K562 (cell line): ENCODE results near the gene PLPPR2. TPM values are rescaled to one million over a fixed set of nuclear protein-coding genes. Genes with fewer than 3 reads are reported as not detected.

Experiments used
- ATAC-seq: fragments of 200-7000 bp; cut with Tn5 transposase; 3 replicates; pipeline ENCODE4 v1.9.1; 2020; ENCODE audit warnings: moderate library complexity
- BruUV-seq: library from RNA; stranded (reverse); fragments of 400-500 nt; replicated peaks from 2 replicates; lab custom pipeline; 2021; lab: Mats Ljungman, UMichigan
- CTCF ChIA-PET: fragments of 300-600 bp; formaldehyde crosslinking; extraction: SDS; loops from one replicate; lab custom pipeline; 2021; ENCODE audit warnings: low intra/inter-chr PET ratio; lab: Yijun Ruan, JAX
- POLR2A ChIA-PET: fragments of 300-600, 350-650 bp; sonication (Branson Sonifier 250); formaldehyde crosslinking; extraction: SDS; loops from one replicate; lab custom pipeline; 2021; ENCODE audit warnings: antibody characterized with exemption, inconsistent platforms; lab: Yijun Ruan, JAX
- DNase-seq, 4 experiments: peaks; one replicate each; pipeline versions ENCODE4 v3.0.0 to v3.0.0-alpha.2; 2011 to 2018; ENCODE audit warnings: low spot score in 3 of 4, mixed read lengths in 3 of 4; ENCODE audit errors: extremely low read depth in 1 of 4
- FAIRE-seq: peaks from 2 replicates; lab custom pipeline; 2011; peaks lifted over from hg19 to GRCh38; lab: Jason Lieb, UNC
- H2AFZ ChIP-seq: 2 replicates; pipeline ENCODE4 v1.6.0; 2011; ENCODE audit warnings: low read depth, low read length, control low read depth, inconsistent platforms
- H3K27ac ChIP-seq: fragments of 200-600 bp; 3 replicates; pipeline ENCODE4 v1.8.0; 2011; ENCODE audit warnings: low read depth, mild to moderate bottlenecking, control low read depth, inconsistent platforms, low read length, moderate library complexity, mixed read lengths; ENCODE audit errors: extremely low read depth
- H3K27me3 ChIP-seq, 2 experiments: fragments of 300-600 bp in 1 of 2; 2 replicates in 1 of 2; 3 replicates in 1 of 2; pipeline versions ENCODE4 v1.6.0 to v1.8.0; 2011; ENCODE audit warnings: inconsistent platforms in 2 of 2, low read length in 2 of 2, mild to moderate bottlenecking in 1 of 2, mixed read lengths in 1 of 2, moderate library complexity in 1 of 2; ENCODE audit not compliant: control insufficient read depth in 2 of 2, insufficient read depth in 2 of 2
- H3K36me3 ChIP-seq: fragments of 300-600 bp; 3 replicates; pipeline ENCODE4 v1.8.0; 2011; ENCODE audit warnings: mild to moderate bottlenecking, low read length, inconsistent platforms; ENCODE audit not compliant: control insufficient read depth, insufficient read depth
- H3K4me1 ChIP-seq, 2 experiments: fragments of 200-600 bp in 1 of 2; replicated peaks in 1 of 2; 2 replicates in 1 of 2; 3 replicates in 1 of 2; pipeline versions ENCODE4 v1.5.1 to v1.8.0; 2011; ENCODE audit warnings: inconsistent platforms in 2 of 2, low read length in 2 of 2, mild to moderate bottlenecking in 1 of 2, mixed read lengths in 1 of 2, moderate library complexity in 1 of 2; ENCODE audit not compliant: control insufficient read depth in 2 of 2, insufficient read depth in 2 of 2
- H3K4me2 ChIP-seq: 2 replicates; pipeline ENCODE4 v1.6.1; 2011; ENCODE audit warnings: low read length, control low read depth, inconsistent platforms, mixed read lengths; ENCODE audit not compliant: insufficient read depth
- H3K4me3 ChIP-seq: fragments of 200-600 bp; sonication (generic), shearing (Covaris generic); 2 replicates; pipeline ENCODE4 v1.5.1; 2016; ENCODE audit warnings: control low read depth, inconsistent platforms
- H3K79me2 ChIP-seq: fragments of 200-600 bp; 3 replicates; pipeline ENCODE4 v1.8.0; 2011; ENCODE audit warnings: low read length, inconsistent platforms; ENCODE audit not compliant: control insufficient read depth, insufficient read depth
- H3K9ac ChIP-seq, 2 experiments: 2 replicates each; pipeline versions ENCODE4 v1.6.0 to v1.6.1; 2011; ENCODE audit warnings: low read depth in 2 of 2, low read length in 2 of 2, control low read depth in 1 of 2, inconsistent platforms in 1 of 2, mild to moderate bottlenecking in 1 of 2, mixed read lengths in 1 of 2; ENCODE audit not compliant: insufficient read depth in 1 of 2
- H3K9me1 ChIP-seq: one replicate; pipeline ENCODE4 v1.6.0; 2011; ENCODE audit warnings: inconsistent platforms, mild to moderate bottlenecking, low read length, moderate library complexity; ENCODE audit not compliant: control insufficient read depth, insufficient read depth
- H3K9me3 ChIP-seq: replicated peaks from 2 replicates; pipeline ENCODE4 v1.5.1; 2011; ENCODE audit warnings: low read depth, low read length, inconsistent platforms; ENCODE audit not compliant: control insufficient read depth, insufficient read depth
- H4K20me1 ChIP-seq: replicated peaks from 2 replicates; pipeline ENCODE4 v1.6.1; 2011; ENCODE audit warnings: low read length, inconsistent platforms, mixed read lengths; ENCODE audit not compliant: control insufficient read depth, insufficient read depth
- BDP1 ChIP-seq: IDR thresholded peaks from 3 replicates; pipeline ENCODE4 v1.6.1; 2011; ENCODE audit not compliant: insufficient read length, insufficient read depth
- FOXP4 ChIP-seq: sonication (generic); formaldehyde crosslinking; IDR thresholded peaks from 2 replicates; pipeline ENCODE4 v1.8.0; 2022; ENCODE audit warnings: mild to moderate bottlenecking, missing genetic modification reagents, borderline replicate concordance
- HDAC8 ChIP-seq: fragments of 450-650 bp; IDR thresholded peaks from 2 replicates; pipeline ENCODE4 v1.6.1; 2016; ENCODE audit warnings: mild to moderate bottlenecking, missing genetic modification characterization, moderate library complexity, missing compliant biosample characterization
- MAZ ChIP-seq, 2 experiments: fragments of 450-650 bp in 1 of 2; sonication (generic) in 1 of 2; formaldehyde crosslinking; IDR thresholded peaks in 1 of 2; conservative IDR thresholded peaks in 1 of 2; 2 replicates each; pipeline versions ENCODE4 v1.4.0 to v1.5.0; 2020; ENCODE audit warnings: mild to moderate bottlenecking in 1 of 2, missing genetic modification reagents in 1 of 2
- NFIC ChIP-seq: fragments of 450-650 bp; IDR thresholded peaks from 2 replicates; pipeline ENCODE4 v1.6.1; 2017; ENCODE audit warnings: mild to moderate bottlenecking, inconsistent platforms
- NR4A1 ChIP-seq, 2 experiments: fragments of 250-450 bp in 1 of 2; fragments of 450-650 bp in 1 of 2; sonication (Bioruptor Pico) in 1 of 2; IDR thresholded peaks; 2 replicates each; pipeline versions ENCODE4 v1.4.0 to v1.6.1; 2016 to 2020; ENCODE audit warnings: mild to moderate bottlenecking in 2 of 2, missing compliant biosample characterization in 1 of 2, missing genetic modification characterization in 1 of 2, moderate library complexity in 1 of 2
- OTX1 ChIP-seq: fragments of 450-650 bp; formaldehyde crosslinking; IDR thresholded peaks from 2 replicates; pipeline ENCODE4 v1.4.0; 2022; ENCODE audit warnings: mild to moderate bottlenecking
- RAD21 ChIP-seq, 2 experiments: fragments of 250-450 bp in 1 of 2; fragments of 450-650 bp in 1 of 2; sonication (Bioruptor Pico) in 1 of 2; formaldehyde crosslinking in 1 of 2; IDR thresholded peaks in 1 of 2; conservative IDR thresholded peaks in 1 of 2; 2 replicates each; pipeline versions ENCODE4 v1.4.0 to v1.8.0; 2020 to 2022; ENCODE audit warnings: mild to moderate bottlenecking in 2 of 2, moderate library complexity in 1 of 2
- SMAD4 ChIP-seq: fragments of 250-450 bp; sonication (Bioruptor Pico); conservative IDR thresholded peaks from 2 replicates; pipeline ENCODE4 v1.8.0; 2021; ENCODE audit warnings: inconsistent platforms, mild to moderate bottlenecking, moderate library complexity
- UBTF ChIP-seq, 2 experiments: IDR thresholded peaks; 2 replicates each; pipeline ENCODE4 v1.6.1; 2012; ENCODE audit warnings: improper control_type of control experiment in 2 of 2, low read depth in 2 of 2, low read length in 2 of 2, borderline replicate concordance in 1 of 2
- ZBTB7A ChIP-seq: IDR thresholded peaks from 2 replicates; pipeline ENCODE4 v1.6.1; 2011; ENCODE audit warnings: low read depth, mild to moderate bottlenecking, low read length, moderate library complexity, borderline replicate concordance; ENCODE audit not compliant: control insufficient read depth
- whole genome bisulfite sequencing: fragments of 100-300 bp; shearing (Covaris generic); methylation state at CpG from one replicate; pipeline ENCODE4 v1.1.6; 2016; ENCODE audit warnings: low coverage, mixed read lengths; ENCODE audit not compliant: insufficient coverage; ENCODE audit errors: missing lambda C conversion rate; 5-methylcytosine and 5-hydroxymethylcytosine counted together
- in situ Hi-C: fragments of 300-500 bp; cut with MboI; formaldehyde crosslinking; loops from 4 replicates; pipeline ENCODE4 v1.15.0; 2018; ENCODE audit warnings: inconsistent platforms, mixed read lengths
- intact Hi-C: fragments of 100-400 bp; cut with micrococcal nuclease; formaldehyde crosslinking; loops from 2 replicates; pipeline ENCODE4 v1.14.2; 2022
- polyA plus RNA-seq, 8 experiments: library from polyadenylated mRNA; depleted of rRNA in 4 of 8; stranded (reverse) in 5 of 8; unstranded in 3 of 8; fragments of >200 nt; fragmentation: Nextera tagmentation in 2 of 8; fragmentation: Illumina TruSeq in 1 of 8; extraction: Ambion mirVana in 2 of 8; extraction: Trizol in 1 of 8; gene quantifications; 2 replicates each; pipeline versions ENCODE4 v1.2.1 to v1.2.3, GENCODE V29; 2011 to 2014; ENCODE audit warnings: inconsistent platforms in 1 of 8, missing spikeins in 1 of 8
- total RNA-seq, 7 experiments: library from RNA; depleted of rRNA in 6 of 7; stranded (reverse); fragments of >200 nt in 6 of 7; fragmentation: Illumina TruSeq in 2 of 7; extraction: Trizol in 2 of 7; gene quantifications; 2 replicates each; pipeline versions ENCODE4 v1.2.1 to v1.2.3, GENCODE V29; 2011 to 2021; ENCODE audit warnings: low replicate concordance in 1 of 7

The PLPPR2 gene
- total and polyA plus RNA-seq, 9 of the 15 experiments (the other 6 are each of a cell fraction or from before 2014, with no cell fraction given) = 0.49 to 15.9 (median 3.4) TPM

- TF ChIP-seq OTX1 (CRISPR knock-in tag) (peak; percentile 87; the same call in 1 of the 2 replicates), BDP1 (no peak)
Measured at GRCh38 chr19:11374433-11375142, 19.4 kb downstream of the PLPPR2 start, which contains the start of gene SWSAP1 (continued).

DNA sequence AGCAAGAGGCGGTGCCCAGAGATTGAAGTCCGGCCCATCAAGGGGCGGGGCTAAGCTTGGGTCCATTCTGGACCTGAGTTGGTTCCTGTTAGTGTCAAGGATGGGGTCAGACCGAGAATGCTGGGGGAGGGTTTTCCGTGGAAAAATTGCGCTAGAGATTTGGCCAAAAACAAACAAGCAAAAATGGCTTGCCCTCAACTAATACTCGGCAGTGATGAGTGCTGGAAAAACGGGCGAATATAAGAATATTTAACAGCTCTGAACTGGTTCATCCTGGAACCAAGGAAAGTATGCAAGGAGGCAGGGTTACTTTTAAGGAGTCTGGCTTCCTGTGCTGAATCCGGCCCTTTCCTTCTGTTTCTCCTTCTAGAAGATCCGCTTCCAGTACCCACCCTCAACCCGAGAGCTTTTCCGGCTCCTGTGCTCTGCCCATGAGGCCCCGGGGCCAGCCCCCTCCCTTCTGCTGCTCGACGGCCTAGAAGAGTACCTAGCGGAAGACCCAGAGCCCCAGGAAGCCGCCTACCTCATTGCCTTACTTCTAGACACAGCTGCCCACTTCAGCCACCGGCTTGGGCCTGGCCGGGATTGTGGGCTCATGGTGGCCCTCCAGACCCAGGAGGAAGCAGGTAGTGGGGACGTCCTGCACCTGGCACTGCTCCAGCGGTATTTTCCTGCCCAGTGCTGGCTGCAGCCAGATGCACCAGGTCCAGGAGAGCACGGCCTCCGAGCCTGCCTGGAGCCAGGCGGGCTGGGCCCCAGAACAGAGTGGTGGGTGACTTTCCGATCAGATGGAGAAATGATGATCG lies 20.1 kb downstream of the PLPPR2 start:
- peak; percentile 10; the same call in 2 of the 3 replicates for ATAC-seq
- CTCF ChIA-PET = no interaction called here
- TF ChIP-seq FOXP4 (0 out of 2 replicates have a peak, but pooled peaks have one; percentile 12), NR4A1 (CRISPR knock-in tag; IDR thresholded peaks at IDR 0.05) (no peak), NR4A1 (tag; IDR thresholded peaks at IDR 0.05) (0 out of 2 replicates have a peak, but pooled peaks have one; percentile 40), RAD21 (CRISPR knock-in tag; conservative IDR thresholded peaks at IDR 0.05 in 1 of 2, IDR thresholded peaks at IDR 0.05 in 1 of 2) (peak in 1 of 2 experiments; percentile 11; a peak in 2 of 4 replicates), HDAC8 (tag) (no peak), NFIC (peak; percentile 77), ZBTB7A (peak; percentile 43; the same call in 1 of the 2 replicates), UBTF (IDR thresholded peaks at IDR 0.05; ENCODE audit: borderline replicate concordance in 1 of 2, low read depth in 2 of 2, low read length in 2 of 2) (0 out of 4 replicates have a peak, but pooled peaks of 1 of the 2 experiments have one; percentile 36), SMAD4 (CRISPR knock-in tag) (peak; percentile 18; the same call in 1 of the 2 replicates), MAZ (CRISPR knock-in tag; conservative IDR thresholded peaks at IDR 0.05 in 1 of 2, IDR thresholded peaks at IDR 0.05 in 1 of 2) (peak in 1 of 2 experiments; percentile 63; a peak in 1 of 4 replicates)

More for the DNA sequence above, 20.1 kb downstream of the PLPPR2 start:
- peaks cover 26% of the 10 kb centered on the region for H3K36me3 ChIP-seq
- peak overlapping the region; percentile 84 for H3K4me2 ChIP-seq
- H3K4me1 ChIP-seq = peaks cover 22 to 31% of the 10 kb centered on the region in 2 experiments
- in situ Hi-C loops = loop anchor here (5.0 kb wide), 1 partner anchor 78 kb away; the partner anchor contains the start of gene TSPAN16
- POLR2A ChIA-PET = interaction anchor here (0.5 to 3.6 kb wide), 25 partner anchors 9 to 275 kb away, joined by 3 to 36 read pairs (median 4); partner anchors contain the start of genes CCDC159, EPOR, ODAD3 and PRKCSH
- DNase-seq (peak in 1 of 4 experiments; percentile 63), FAIRE-seq (no peak)
- H3K9me1 ChIP-seq = no peaks in the 10 kb centered on the region
- H3K79me2 ChIP-seq = peaks cover 16% of the 10 kb centered on the region; the same call in 2 of the 3 replicates
- no peaks in the 10 kb centered on the region for H3K9me3 ChIP-seq
- TSS peak; percentile 92 for BruUV-seq
- H3K4me3 ChIP-seq = peak overlapping the region; percentile 59
- H4K20me1 ChIP-seq = peaks cover 11% of the 10 kb centered on the region
- WGBS = 24% methylated on average over 27 of the region's 27 CpGs
- H3K27me3 ChIP-seq = no peaks in the 10 kb centered on the region
- peak overlapping the region; percentile 77 to 93 for H3K9ac ChIP-seq
- intact Hi-C loops = loop anchor here (2.0 kb wide), 1 partner anchor 59 kb away; the partner anchor contains the start of genes ODAD3 and PRKCSH
- H2AFZ ChIP-seq = peak overlapping the region; percentile 97
- peak overlapping the region; percentile 74 for H3K27ac ChIP-seq
